HEK293 (cell line): Measurements from ENCODE around the gene FOXK2.

Experiments used
- ELK4 ChIP-seq: IDR thresholded peaks from 2 replicates; pipeline ENCODE4 v1.6.1; 2011; ENCODE audit warnings: mild to moderate bottlenecking, low read depth, low read length, borderline replicate concordance
- HIC1 ChIP-seq: fragments of 450-650 bp; formaldehyde crosslinking; IDR thresholded peaks from 2 replicates; pipeline ENCODE4 v1.5.1; 2016; ENCODE audit warnings: missing biosample characterization, missing genetic modification characterization
- MYNN ChIP-seq: fragments of 450-650 bp; formaldehyde crosslinking; IDR thresholded peaks from 2 replicates; pipeline ENCODE4 v1.5.1; 2016; ENCODE audit warnings: missing biosample characterization, missing genetic modification characterization, borderline replicate concordance
- PRDM1 ChIP-seq: fragments of 450-650 bp; formaldehyde crosslinking; IDR thresholded peaks from 2 replicates; pipeline ENCODE4; 2016; ENCODE audit warnings: missing biosample characterization, missing genetic modification characterization
- REPIN1 ChIP-seq: fragments of 450-650 bp; formaldehyde crosslinking; IDR thresholded peaks from 2 replicates; pipeline ENCODE4 v1.5.1; 2017; ENCODE audit warnings: missing biosample characterization, missing genetic modification characterization, low read depth
- ZBTB6 ChIP-seq: fragments of 450-650 bp; formaldehyde crosslinking; IDR thresholded peaks from 2 replicates; pipeline ENCODE4 v1.5.1; 2017; ENCODE audit warnings: missing biosample characterization, missing genetic modification characterization
- ZNF138 ChIP-seq: fragments of 450-650 bp; formaldehyde crosslinking; IDR thresholded peaks from 2 replicates; pipeline ENCODE4 v1.5.1; 2016; ENCODE audit warnings: missing biosample characterization, missing genetic modification characterization, borderline replicate concordance
- ZNF146 ChIP-seq: fragments of 450-650 bp; formaldehyde crosslinking; IDR thresholded peaks from 2 replicates; pipeline ENCODE4 v1.5.1; 2016; ENCODE audit warnings: missing biosample characterization, missing genetic modification characterization
- ZNF148 ChIP-seq: fragments of 450-650 bp; formaldehyde crosslinking; IDR thresholded peaks from 2 replicates; pipeline ENCODE4 v1.5.0; 2017; ENCODE audit warnings: missing biosample characterization, missing genetic modification characterization, borderline replicate concordance
- ZNF155 ChIP-seq: fragments of 450-650 bp; formaldehyde crosslinking; IDR thresholded peaks from 2 replicates; pipeline ENCODE4 v1.5.1; 2016; ENCODE audit warnings: missing biosample characterization, missing genetic modification characterization
- ZNF157 ChIP-seq: fragments of 450-650 bp; formaldehyde crosslinking; IDR thresholded peaks from 2 replicates; pipeline ENCODE4 v1.5.1; 2016; ENCODE audit warnings: missing biosample characterization, missing genetic modification characterization
- ZNF19 ChIP-seq: fragments of 450-650 bp; formaldehyde crosslinking; IDR thresholded peaks from 2 replicates; pipeline ENCODE4; 2016; ENCODE audit warnings: missing biosample characterization, missing genetic modification characterization, low read depth
- ZNF221 ChIP-seq: fragments of 450-650 bp; formaldehyde crosslinking; IDR thresholded peaks from 2 replicates; pipeline ENCODE4 v1.5.1; 2017; ENCODE audit warnings: missing biosample characterization, missing genetic modification characterization, borderline replicate concordance
- ZNF248 ChIP-seq: fragments of 450-650 bp; formaldehyde crosslinking; IDR thresholded peaks from 2 replicates; pipeline ENCODE4 v1.5.1; 2017; ENCODE audit warnings: missing biosample characterization, missing genetic modification characterization
- ZNF37A ChIP-seq: fragments of 450-650 bp; IDR thresholded peaks from 2 replicates; pipeline ENCODE4 v1.5.1; 2018; ENCODE audit warnings: missing biosample characterization, missing genetic modification characterization
- ZNF426 ChIP-seq: fragments of 450-650 bp; formaldehyde crosslinking; IDR thresholded peaks from 2 replicates; pipeline ENCODE4 v1.5.1; 2017; ENCODE audit warnings: missing biosample characterization, missing genetic modification characterization, mild to moderate bottlenecking, inconsistent platforms, moderate library complexity
- ZNF571 ChIP-seq: fragments of 450-650 bp; formaldehyde crosslinking; IDR thresholded peaks from 2 replicates; pipeline ENCODE4 v1.5.0; 2017; ENCODE audit warnings: missing biosample characterization, missing genetic modification characterization
- ZNF664 ChIP-seq: fragments of 450-650 bp; formaldehyde crosslinking; IDR thresholded peaks from 2 replicates; pipeline ENCODE4 v1.5.1; 2016; ENCODE audit warnings: missing biosample characterization, missing genetic modification characterization
- ZNF768 ChIP-seq: fragments of 450-650 bp; formaldehyde crosslinking; IDR thresholded peaks from 2 replicates; pipeline ENCODE4 v1.5.1; 2018; ENCODE audit warnings: missing biosample characterization, mild to moderate bottlenecking, missing genetic modification characterization
- TF ChIP-seq, protein P1 (sequence below): fragments of 450-650 bp; formaldehyde crosslinking; IDR thresholded peaks from 2 replicates; pipeline ENCODE4 v1.5.1; 2017; ENCODE audit warnings: missing biosample characterization, missing genetic modification characterization
- TF ChIP-seq, protein P2 (sequence below): fragments of 450-650 bp; IDR thresholded peaks from 2 replicates; pipeline ENCODE4 v1.5.1; 2018; ENCODE audit warnings: missing biosample characterization, mild to moderate bottlenecking, missing genetic modification characterization
- TF ChIP-seq, protein P3 (sequence below): fragments of 450-650 bp; formaldehyde crosslinking; IDR thresholded peaks from 2 replicates; pipeline ENCODE4 v1.5.1; 2016; ENCODE audit warnings: missing biosample characterization, missing genetic modification characterization

Gene FOXK2

GRCh38 chr17:82494236-82495055 lies 25.1 kb upstream of the FOXK2 start (continued):
- TF ChIP-seq, protein P1, sequence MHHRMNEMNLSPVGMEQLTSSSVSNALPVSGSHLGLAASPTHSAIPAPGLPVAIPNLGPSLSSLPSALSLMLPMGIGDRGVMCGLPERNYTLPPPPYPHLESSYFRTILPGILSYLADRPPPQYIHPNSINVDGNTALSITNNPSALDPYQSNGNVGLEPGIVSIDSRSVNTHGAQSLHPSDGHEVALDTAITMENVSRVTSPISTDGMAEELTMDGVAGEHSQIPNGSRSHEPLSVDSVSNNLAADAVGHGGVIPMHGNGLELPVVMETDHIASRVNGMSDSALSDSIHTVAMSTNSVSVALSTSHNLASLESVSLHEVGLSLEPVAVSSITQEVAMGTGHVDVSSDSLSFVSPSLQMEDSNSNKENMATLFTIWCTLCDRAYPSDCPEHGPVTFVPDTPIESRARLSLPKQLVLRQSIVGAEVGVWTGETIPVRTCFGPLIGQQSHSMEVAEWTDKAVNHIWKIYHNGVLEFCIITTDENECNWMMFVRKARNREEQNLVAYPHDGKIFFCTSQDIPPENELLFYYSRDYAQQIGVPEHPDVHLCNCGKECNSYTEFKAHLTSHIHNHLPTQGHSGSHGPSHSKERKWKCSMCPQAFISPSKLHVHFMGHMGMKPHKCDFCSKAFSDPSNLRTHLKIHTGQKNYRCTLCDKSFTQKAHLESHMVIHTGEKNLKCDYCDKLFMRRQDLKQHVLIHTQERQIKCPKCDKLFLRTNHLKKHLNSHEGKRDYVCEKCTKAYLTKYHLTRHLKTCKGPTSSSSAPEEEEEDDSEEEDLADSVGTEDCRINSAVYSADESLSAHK (tag by site-specific recombination) = peak; percentile 67
- TF ChIP-seq ZNF37A (no peak), ZNF664 (peak; percentile 28; the same call in 1 of the 2 replicates), ELK4 (no peak), ZNF138 (no peak), REPIN1 (tag by site-specific recombination) (peak; percentile 57; the same call in 1 of the 2 replicates), ZNF571 (no peak), ZNF221 (0 out of 2 replicates have a peak, but pooled peaks have one; percentile 76), ZBTB6 (tag by site-specific recombination) (peak; percentile 27), ZNF155 (tag by site-specific recombination) (no peak), ZNF157 (tag by site-specific recombination) (no peak), ZNF426 (tag by site-specific recombination) (no peak; the same call in 1 of the 2 replicates), ZNF146 (tag by site-specific recombination) (peak; percentile 5), MYNN (tag by site-specific recombination) (no peak), ZNF248 (no peak), HIC1 (tag by site-specific recombination) (peak; percentile 100), ZNF148 (tag by site-specific recombination) (no peak), PRDM1 (tag by site-specific recombination) (no peak), ZNF19 (tag by site-specific recombination) (no peak), ZNF768 (tag by site-specific recombination) (peak; percentile 88)
- TF ChIP-seq, protein P2, sequence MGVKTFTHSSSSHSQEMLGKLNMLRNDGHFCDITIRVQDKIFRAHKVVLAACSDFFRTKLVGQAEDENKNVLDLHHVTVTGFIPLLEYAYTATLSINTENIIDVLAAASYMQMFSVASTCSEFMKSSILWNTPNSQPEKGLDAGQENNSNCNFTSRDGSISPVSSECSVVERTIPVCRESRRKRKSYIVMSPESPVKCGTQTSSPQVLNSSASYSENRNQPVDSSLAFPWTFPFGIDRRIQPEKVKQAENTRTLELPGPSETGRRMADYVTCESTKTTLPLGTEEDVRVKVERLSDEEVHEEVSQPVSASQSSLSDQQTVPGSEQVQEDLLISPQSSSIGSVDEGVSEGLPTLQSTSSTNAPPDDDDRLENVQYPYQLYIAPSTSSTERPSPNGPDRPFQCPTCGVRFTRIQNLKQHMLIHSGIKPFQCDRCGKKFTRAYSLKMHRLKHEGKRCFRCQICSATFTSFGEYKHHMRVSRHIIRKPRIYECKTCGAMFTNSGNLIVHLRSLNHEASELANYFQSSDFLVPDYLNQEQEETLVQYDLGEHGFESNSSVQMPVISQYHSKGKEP = peak; percentile 47; the same call in 1 of the 2 replicates
- TF ChIP-seq, protein P3, sequence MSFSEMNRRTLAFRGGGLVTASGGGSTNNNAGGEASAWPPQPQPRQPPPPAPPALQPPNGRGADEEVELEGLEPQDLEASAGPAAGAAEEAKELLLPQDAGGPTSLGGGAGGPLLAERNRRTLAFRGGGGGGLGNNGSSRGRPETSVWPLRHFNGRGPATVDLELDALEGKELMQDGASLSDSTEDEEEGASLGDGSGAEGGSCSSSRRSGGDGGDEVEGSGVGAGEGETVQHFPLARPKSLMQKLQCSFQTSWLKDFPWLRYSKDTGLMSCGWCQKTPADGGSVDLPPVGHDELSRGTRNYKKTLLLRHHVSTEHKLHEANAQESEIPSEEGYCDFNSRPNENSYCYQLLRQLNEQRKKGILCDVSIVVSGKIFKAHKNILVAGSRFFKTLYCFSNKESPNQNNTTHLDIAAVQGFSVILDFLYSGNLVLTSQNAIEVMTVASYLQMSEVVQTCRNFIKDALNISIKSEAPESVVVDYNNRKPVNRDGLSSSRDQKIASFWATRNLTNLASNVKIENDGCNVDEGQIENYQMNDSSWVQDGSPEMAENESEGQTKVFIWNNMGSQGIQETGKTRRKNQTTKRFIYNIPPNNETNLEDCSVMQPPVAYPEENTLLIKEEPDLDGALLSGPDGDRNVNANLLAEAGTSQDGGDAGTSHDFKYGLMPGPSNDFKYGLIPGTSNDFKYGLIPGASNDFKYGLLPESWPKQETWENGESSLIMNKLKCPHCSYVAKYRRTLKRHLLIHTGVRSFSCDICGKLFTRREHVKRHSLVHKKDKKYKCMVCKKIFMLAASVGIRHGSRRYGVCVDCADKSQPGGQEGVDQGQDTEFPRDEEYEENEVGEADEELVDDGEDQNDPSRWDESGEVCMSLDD (tag by site-specific recombination) = peak; percentile 79
